ENCODE results near the gene PPCDC.

DNA sequence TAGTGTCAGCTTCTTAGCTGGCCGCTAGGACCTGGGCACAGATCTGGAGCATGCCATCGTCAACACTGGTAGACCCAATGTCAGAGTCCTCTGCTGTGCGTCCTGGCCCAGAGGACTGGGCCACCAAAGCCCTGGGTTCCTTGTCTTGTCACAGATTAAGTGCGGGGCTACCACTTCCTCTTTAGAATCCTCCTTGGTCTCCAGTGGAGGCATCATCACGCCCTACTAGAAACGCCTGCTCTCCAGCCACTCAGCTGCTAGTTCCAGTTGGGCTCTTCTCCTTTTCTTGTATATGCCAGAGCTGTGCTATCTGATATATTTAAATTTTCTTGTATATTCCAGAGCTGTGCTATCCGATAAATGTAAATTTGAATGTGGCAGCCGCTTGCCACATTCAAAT, 11.2 kb downstream of the PPCDC start:
- TF ChIP-seq, protein P1, sequence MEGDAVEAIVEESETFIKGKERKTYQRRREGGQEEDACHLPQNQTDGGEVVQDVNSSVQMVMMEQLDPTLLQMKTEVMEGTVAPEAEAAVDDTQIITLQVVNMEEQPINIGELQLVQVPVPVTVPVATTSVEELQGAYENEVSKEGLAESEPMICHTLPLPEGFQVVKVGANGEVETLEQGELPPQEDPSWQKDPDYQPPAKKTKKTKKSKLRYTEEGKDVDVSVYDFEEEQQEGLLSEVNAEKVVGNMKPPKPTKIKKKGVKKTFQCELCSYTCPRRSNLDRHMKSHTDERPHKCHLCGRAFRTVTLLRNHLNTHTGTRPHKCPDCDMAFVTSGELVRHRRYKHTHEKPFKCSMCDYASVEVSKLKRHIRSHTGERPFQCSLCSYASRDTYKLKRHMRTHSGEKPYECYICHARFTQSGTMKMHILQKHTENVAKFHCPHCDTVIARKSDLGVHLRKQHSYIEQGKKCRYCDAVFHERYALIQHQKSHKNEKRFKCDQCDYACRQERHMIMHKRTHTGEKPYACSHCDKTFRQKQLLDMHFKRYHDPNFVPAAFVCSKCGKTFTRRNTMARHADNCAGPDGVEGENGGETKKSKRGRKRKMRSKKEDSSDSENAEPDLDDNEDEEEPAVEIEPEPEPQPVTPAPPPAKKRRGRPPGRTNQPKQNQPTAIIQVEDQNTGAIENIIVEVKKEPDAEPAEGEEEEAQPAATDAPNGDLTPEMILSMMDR (IDR thresholded peaks at IDR 0.05) = no peak
- TF ChIP-seq POLR2AphosphoS5 (IDR thresholded peaks at IDR 0.05) = no peak
- TF ChIP-seq POLR2A (IDR thresholded peaks at IDR 0.05; ENCODE audit: low read depth) = no peak

Measured in esophagus muscularis mucosa (tissue), 3 donors.